NCI-H1694 treated with DMSO at 0.1 percent for 48 hours (cell line): ENCODE results near the gene TM4SF20.
"Not testable (repeated sequence)": the region's sequence is repeated elsewhere in the genome, so short reads cannot be mapped to it uniquely, and the experiment has no call there.

Experiments used
- DNase-seq: peaks from one replicate; lab custom pipeline; 2025; lab: John Stamatoyannopoulos, UW

The TM4SF20 gene

GRCh38 chr2:227398684-227399670 lies 19.9 kb upstream of the TM4SF20 start:
- no peak for DNase-seq

- DNase-seq, result no peak
These were observed 18.5 kb upstream of the TM4SF20 start for GRCh38 chr2:227397562-227397961.

DNA sequence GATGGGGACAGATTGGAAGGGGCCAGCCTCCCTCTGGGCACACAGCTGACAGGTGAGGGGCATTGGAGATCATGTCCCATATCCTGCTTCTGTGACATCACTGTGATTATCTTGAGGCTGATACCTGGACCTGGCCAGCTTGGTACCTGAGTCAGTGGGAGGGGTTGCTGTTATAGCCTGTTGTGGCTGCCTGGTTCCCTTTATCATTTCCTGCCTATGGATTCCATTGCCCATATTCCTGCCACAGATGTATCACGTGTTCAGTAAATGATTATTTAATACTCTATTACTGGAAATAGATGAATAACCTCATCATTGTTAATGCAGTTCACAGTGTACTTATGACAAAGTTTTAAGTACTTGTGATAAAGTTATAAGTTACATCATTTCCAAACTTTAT lies 16.4 kb upstream of the TM4SF20 start:
- DNase-seq, result no peak

DNA sequence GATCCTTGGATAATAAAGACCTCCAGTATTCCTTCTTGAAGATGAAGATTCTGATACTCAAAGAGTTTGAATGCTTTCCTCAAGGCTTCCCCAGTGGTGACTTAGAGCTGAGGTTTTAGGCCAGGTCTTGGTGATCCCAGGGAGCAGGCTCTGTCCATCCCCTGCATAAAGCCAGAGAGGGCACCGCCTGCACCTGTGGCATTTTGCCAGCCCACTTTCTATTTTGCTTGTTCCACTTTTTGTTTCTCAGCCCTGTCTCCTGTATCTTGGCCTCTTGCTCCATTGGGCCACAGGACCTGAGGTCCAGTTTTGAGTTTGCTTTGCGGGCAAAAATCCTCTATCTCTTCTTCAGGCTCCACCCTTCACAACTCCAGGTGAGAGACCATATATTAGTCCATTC lies 15.3 kb upstream of the TM4SF20 start:
- no peak for DNase-seq

GRCh38 chr2:227390468-227391256 lies 11.6 kb upstream of the TM4SF20 start:
- DNase-seq, result no peak

DNA sequence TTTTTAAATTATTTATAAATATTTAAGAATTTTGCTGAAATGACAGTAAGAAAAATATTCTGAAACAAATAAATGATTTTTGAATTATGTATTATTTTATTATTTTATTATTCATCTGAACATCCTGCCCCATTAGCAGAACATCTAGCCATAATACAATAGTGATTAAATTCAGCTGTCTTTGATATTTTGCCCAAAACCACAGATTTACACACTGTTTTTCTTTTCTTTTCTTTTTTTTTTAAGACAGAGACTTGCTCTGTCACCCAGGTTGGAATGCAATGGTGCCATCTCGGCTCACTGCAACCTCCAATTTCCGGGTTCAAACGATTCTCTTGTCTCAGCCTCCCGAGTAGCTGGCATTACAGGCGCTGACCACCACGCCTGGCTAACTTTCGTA lies 10.6 kb upstream of the TM4SF20 start:
- no peak for DNase-seq

GRCh38 chr2:227389231-227389630 lies 10.1 kb upstream of the TM4SF20 start:
- DNase-seq, result no peak

DNA sequence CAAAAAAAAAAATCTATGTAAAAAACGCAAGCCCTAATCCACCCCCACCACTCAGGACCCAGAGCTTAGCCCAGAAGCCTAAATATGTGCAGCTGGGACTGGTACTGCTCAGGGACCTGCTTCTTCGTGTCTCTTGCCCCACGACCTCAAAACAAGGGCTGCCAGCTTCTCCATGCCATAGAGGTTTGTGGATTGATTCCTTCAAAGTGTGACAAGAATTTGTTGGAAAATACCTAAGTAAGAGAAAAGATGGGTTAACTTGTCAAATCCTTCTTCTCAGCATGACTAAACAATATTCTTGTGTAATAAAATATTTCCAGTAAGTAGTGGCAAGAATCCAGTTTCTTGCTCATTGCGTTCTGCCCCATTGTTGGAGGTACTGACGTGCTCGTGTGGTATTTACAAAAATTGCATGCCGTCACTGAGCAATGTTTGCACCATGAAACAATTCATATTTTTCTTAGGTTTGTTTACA lies 9.5 kb upstream of the TM4SF20 start:
- DNase-seq, result no peak

DNA sequence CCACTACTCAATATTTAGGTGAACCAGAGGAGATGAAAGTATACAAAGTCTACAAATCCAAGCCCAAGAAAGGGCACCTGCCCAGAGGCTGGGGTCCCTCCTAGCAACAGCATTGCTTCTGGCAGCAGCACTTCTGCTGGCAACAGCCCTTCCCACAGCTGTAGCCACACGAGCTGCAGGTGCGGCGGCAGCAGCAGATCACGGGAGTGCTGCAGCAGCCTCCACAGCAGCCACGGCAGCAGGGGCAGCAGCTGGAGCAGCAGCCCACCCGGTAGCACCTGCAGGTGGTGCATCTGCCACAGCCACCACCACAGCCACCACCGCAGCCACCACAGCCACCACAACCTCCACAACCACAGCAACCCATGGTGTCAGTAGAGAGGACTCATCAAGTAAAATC lies 8.5 kb upstream of the TM4SF20 start, which contains the start of gene SCYGR1:
Gene SCYGR1, minus strand, starts transcription at position 367 of the 400 bp plus-strand sequence. Its CDS starts 0 bp downstream, at position 367.
- not testable (repeated sequence) for DNase-seq

GRCh38 chr2:227386630-227387029 lies 7.5 kb upstream of the TM4SF20 start:
- DNase-seq, result no peak

GRCh38 chr2:227383686-227384085 lies 4.6 kb upstream of the TM4SF20 start:
- no peak for DNase-seq

DNA sequence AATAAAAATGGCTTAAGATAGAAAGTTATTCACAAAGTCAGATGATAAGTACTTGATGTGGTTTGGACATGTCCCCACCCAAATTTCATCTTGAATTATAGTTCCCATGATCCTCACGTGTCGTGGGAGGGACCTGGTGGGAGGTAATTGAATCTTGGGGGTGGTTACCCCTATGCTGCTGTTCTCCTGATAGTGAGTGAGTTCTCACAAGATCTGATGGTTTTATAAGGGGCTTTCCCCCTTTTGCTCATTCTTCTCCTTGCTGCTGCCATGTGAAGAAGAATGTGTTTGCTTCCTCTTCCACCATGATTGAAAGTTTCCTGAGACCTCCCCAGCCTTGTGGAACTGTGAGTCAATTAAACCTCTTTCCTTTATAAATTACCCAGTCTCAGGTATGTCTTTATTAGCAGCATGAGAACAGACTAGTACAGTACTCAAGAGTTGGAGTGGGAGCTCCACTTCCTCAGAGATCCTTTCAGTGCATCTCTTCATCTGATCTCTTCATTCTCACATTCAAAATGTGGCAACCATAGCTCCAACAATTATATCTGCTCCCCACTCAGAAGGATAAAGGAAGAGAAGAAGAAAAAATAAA lies 3.2 kb upstream of the TM4SF20 start:
- not testable (repeated sequence) for DNase-seq

DNA sequence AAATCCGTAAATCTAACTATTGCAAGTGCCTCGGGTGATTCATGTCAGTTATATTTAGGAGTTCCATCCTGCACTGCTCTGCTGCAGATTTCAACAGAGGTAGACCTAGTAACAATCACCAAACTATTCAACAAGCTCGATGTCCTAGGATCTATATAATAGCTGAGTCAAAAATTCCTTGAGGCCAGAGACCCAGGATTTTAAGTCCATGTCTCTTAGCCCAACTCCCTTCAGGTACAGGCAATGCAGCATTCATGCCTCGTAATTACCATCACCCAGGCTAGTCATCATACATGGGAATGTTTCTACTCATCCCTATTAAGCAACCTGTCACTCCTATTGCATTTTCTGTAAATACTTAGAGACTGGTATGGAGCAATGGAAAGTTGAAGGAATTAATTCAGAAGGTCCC lies 729 bp downstream of the TM4SF20 start:
- no peak for DNase-seq

- DNase-seq, result no peak
These were observed 1.4 kb downstream of the TM4SF20 start for GRCh38 chr2:227377467-227378351.

- no peak for DNase-seq
These were observed 2.3 kb downstream of the TM4SF20 start for GRCh38 chr2:227376656-227377396.

- no peak for DNase-seq
These were observed 4.9 kb downstream of the TM4SF20 start for GRCh38 chr2:227374158-227374557.

DNA sequence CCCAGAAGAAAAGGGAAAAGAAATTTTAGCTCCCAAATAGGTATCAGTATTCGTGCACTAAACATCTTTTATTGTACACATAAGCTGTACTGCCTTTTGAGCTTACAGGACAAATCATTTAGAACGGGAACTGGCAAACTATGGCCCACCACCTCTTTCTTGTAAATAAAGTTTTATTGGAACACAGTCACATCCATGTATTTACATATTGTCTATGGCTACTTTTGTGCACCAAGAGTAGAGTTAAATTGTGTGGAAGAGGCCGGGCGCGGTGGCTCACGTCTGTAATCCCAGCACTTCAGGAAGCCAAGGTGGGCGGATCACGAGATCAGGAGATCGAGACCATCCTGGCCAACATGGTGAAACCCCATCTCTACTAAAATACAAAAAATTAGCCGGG lies 5.7 kb downstream of the TM4SF20 start:
- no peak for DNase-seq

GRCh38 chr2:227370791-227371312 lies 8.3 kb downstream of the TM4SF20 start:
- no peak for DNase-seq

GRCh38 chr2:227370092-227370491 lies 9.0 kb downstream of the TM4SF20 start:
- DNase-seq, result no peak

GRCh38 chr2:227368574-227368973 lies 10.5 kb downstream of the TM4SF20 start:
- no peak for DNase-seq
